ENCODE measurements around the gene MCC. TPM values are rescaled to one million over a fixed set of nuclear protein-coding genes. Genes with fewer than 3 reads are reported as not detected.
A peak's percentile ranks its signal among the peaks of the same experiment; 100 is the strongest.
"Not testable (repeated sequence)": the region's sequence is repeated elsewhere in the genome, so short reads cannot be mapped to it uniquely, and the experiment has no call there.

The MCC gene
- total RNA-seq, 1 donor from 2014 or later: 10.2 TPM

GRCh38 chr5:113433071-113433470 is 55.2 kb downstream of the MCC start:
- FAIRE-seq: no peak
- no peak for DNase-seq (ENCODE audit: low spot score in 2 of 2)

DNA sequence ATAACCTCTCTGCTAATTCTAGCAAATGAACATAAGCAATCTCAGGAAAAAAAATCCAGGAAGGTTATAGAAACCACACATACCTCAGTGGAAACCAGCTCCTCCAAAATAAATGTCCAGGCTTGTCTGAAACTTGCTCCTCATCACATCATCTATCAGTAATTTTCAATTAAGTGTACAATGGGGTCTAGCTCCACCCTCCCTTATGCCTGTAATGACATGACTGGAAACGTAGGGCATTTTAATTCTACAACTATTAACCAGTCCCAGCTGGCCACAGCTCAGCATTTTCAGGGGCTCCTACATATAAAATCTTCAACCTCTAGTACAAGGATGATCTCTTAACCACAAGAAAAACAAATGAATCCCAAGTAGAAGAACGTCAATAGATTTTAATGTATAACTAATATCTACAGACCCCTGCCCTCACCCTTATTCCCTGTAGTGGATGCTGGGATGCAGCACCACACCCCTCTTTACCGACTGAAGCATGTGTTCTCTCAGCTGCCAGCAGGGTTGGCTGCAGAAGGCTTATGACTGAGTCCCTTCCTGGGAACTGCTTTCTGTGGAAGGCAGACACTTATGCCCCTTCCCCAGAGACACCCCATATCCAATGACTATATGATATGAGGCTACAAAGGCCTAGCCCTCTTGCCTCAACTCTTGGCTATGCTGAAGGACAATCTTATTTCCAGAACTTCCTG is 60.2 kb downstream of the MCC start:
- DNase-seq (ENCODE audit: low spot score in 2 of 2) (no peak), FAIRE-seq (no peak)

GRCh38 chr5:113425909-113426308 is 62.3 kb downstream of the MCC start:
- DNase-seq (ENCODE audit: low spot score in 2 of 2) (no peak), FAIRE-seq (no peak)

- FAIRE-seq: no peak
- no peak for DNase-seq (ENCODE audit: low spot score in 2 of 2)
Measured at GRCh38 chr5:113421693-113422092, 66.6 kb downstream of the MCC start.

GRCh38 chr5:113405530-113405929 is 82.7 kb downstream of the MCC start:
- DNase-seq (ENCODE audit: low spot score in 2 of 2): no peak
- FAIRE-seq: no peak

GRCh38 chr5:113404269-113404668 is 84.0 kb downstream of the MCC start:
- FAIRE-seq (no peak), DNase-seq (ENCODE audit: low spot score in 2 of 2) (no peak)

DNA sequence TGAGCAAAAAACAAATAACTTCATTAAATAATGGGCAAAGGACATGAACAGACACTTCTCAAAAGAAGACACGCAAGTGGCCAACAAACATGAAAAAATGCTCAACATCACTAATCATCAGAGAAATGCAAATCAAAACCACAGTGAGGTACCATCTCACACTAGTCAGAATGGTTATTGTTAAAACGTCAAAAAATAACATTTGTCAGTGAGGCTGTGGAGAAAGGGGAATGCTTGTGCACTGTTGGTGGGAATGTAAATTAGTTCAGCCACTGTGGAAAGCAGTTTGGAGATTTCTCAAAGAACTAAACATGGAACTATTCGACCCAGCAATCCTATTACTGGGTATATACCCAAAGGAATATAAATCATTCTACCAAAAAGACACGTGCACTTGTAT is 90.3 kb downstream of the MCC start:
- not testable (repeated sequence) for FAIRE-seq; DNase-seq (ENCODE audit: low spot score in 2 of 2)

GRCh38 chr5:113397046-113397445 is 91.2 kb downstream of the MCC start:
- no peak for DNase-seq (ENCODE audit: low spot score in 2 of 2)
- FAIRE-seq: no peak

GRCh38 chr5:113394658-113395057 is 93.6 kb downstream of the MCC start:
- FAIRE-seq: no peak
- DNase-seq (ENCODE audit: low spot score in 2 of 2): no peak

- FAIRE-seq: no peak
- no peak for DNase-seq (ENCODE audit: low spot score in 2 of 2)
Measured at GRCh38 chr5:113390224-113390623, 98.0 kb downstream of the MCC start.

GRCh38 chr5:113389116-113389515 is 99.1 kb downstream of the MCC start:
- FAIRE-seq (no peak), DNase-seq (ENCODE audit: low spot score in 2 of 2) (no peak)

DNA sequence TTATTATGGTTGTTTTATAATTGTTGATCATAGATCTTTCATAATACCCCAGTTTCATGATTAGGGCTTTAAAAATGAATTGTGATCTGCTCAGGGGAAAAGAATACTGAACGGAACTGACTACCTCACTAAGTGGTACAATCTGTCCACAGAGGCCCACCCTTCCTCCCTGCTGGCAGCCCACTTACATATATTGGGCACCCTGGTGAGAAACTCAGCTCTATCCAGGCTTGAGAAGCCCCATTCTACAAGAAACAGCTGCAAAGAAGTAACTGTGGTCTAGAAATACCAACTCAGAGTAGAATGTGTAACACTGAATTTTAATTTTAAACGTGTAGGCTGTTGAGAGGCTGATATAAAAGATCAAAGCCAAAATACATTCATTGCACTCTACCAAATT is 100.4 kb downstream of the MCC start:
- DNase-seq (ENCODE audit: low spot score in 2 of 2) (no peak), FAIRE-seq (no peak)

DNA sequence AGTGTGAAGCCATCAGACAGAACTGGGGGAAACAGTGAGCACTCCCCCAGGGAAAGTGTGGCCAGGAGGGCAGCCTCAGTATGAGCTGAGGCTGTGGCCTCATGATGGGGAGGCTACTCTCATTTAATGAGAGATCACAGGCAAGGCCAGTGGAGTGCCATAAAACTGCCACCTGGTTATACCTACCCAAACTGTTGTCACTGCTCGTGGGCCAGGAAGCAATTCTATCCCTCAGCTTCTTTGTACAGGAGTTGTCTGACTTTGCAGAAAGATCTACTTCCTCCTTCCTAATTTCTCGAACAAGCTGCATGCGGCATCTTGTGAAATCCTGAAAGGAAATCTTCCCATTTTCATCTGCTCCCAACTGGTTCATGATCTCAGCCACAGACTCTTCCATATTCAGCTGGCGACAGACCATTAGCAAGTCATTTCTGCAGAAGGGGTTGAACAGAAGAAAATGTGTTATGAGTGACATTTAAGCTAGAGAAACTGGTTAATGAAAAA is 103.4 kb downstream of the MCC start:
- DNase-seq (ENCODE audit: low spot score in 2 of 2) (no peak), FAIRE-seq (no peak)

DNA sequence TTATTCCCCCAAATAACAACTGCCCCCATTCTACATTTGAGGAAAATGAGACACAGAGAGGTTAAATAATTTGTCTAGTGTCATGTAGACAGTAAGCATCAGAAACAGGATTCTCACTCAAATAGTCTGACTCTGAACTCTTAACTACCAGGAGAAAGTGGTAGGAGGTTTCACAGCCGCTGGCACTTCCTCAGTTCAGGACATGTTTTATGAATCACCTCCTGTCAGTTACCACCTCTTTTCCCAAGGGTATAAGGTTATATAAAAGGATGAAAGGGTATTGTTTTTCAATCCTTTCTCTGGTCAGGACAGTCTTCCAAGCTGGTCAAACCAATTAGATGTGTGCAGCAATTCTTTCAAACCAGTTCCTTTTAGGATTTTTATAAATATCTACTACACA is 105.5 kb downstream of the MCC start:
- no peak for DNase-seq (ENCODE audit: low spot score in 2 of 2)
- no peak for FAIRE-seq

GRCh38 chr5:113381791-113382190 is 106.5 kb downstream of the MCC start:
- no peak for DNase-seq (ENCODE audit: low spot score in 2 of 2)
- no peak for FAIRE-seq

DNA sequence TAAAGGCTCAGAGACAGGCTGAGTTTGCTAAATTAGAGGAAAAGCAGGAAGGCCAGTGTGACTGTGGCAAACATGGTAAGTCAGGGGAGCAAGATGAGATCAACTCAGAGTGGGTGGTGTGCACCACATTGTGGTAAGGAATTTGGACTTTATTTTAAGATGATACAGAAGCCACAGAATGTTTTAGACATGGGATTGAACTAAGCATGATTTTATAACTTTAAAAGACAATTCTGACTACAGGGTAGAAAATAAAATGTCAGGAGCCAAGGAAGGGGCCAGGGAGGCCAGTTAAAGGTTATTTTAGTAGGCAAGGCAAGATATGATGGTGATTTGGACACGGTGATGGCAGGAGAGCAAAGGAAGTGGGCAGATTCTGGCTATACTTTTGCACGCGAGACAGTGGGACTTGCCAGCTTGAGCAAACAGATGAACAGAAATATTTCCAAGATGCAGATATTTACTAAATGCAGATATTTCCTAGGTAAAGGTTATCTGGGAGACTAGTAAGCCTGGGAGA is 107.4 kb downstream of the MCC start:
- DNase-seq (ENCODE audit: low spot score in 2 of 2): no peak
- FAIRE-seq: no peak

DNA sequence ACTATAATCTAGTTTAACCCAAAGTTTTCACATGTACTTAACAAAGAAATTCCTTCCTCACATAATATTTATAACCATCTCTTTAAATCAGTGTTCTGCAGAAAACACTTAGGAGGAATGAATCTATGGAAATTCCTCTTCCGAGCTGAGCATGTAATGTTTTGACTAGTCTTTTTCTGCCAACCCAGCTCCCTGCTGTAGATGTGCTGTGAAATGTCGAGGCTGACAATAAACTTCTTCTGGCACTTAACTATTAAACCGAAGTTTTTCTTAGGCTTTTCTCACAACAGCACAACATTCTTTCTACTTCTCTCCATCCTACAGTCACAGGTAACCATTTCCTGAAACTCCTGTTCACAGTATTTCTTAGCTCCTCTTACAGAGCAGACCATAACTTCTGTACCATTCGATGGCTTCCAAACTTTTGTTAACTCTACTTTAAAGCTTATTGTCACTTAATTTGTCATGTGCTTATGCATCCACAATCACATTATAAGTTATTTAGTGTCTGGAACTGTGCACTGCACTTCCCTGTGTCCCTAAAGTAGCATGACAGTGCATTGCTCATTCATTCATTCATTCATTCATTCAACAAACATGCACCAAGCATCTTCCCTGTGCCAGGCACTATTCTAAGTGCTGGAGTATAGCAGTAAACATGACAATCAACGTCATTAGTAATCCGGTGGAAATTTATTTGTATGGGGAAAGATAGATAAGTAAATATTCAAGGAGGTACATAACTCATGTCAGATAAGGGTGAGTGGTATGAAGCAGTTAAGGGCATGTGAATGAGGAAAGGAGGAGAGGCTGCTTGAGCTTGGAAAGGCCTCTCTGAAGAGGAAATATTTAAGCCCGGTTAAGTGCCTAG is 108.1 kb downstream of the MCC start:
- DNase-seq (ENCODE audit: low spot score in 2 of 2) (no peak), FAIRE-seq (no peak)

- DNase-seq (ENCODE audit: low spot score in 2 of 2) (peak; percentile 27 to 57), FAIRE-seq (no peak)
Measured at GRCh38 chr5:113378959-113379541, 109.2 kb downstream of the MCC start.

DNA sequence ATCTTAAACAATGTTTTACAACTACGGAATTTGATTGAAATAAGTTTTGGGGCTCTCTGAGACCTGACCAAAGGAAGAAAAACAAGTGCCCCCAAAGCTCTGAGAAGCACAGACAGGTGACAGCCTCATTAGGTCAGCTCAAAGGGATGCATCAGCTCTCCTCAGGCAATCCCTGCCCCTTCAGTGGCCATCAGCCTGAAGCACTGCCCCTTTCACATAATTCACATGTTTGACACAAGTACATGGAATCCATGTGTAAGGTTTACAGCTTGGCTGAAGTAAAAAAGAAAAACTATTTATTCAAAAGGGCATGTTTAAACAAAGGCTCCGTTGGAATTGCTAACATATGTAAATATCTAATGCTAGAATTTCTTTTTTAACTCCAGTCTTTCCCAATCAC is 109.7 kb downstream of the MCC start:
- FAIRE-seq: no peak
- no peak for DNase-seq (ENCODE audit: low spot score in 2 of 2)

GRCh38 chr5:113378081-113378480 is 110.2 kb downstream of the MCC start:
- no peak for FAIRE-seq
- DNase-seq (ENCODE audit: low spot score in 2 of 2): no peak

DNA sequence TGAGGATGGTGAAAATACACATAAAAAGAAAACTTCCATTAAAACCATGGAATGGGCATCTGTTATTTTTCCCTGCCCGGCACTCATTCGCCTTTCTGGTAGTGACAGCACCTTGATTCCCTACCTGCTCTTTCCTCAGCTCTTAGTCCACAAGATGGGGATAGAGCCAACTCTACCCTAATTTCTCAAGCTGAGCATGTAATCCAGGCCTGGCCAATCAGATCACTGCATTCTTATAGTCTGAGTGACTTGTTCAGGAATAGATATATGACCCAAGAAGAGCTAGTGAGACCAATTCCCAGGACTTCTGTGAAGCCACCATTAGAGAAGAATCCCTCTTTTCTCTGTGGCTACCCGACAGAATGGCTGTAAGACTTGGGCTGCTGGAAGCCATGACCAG is 111.6 kb downstream of the MCC start:
- DNase-seq (ENCODE audit: low spot score in 2 of 2) (no peak), FAIRE-seq (no peak)
